ENCODE measurements around the gene VEGFB.

Gene VEGFB

DNA sequence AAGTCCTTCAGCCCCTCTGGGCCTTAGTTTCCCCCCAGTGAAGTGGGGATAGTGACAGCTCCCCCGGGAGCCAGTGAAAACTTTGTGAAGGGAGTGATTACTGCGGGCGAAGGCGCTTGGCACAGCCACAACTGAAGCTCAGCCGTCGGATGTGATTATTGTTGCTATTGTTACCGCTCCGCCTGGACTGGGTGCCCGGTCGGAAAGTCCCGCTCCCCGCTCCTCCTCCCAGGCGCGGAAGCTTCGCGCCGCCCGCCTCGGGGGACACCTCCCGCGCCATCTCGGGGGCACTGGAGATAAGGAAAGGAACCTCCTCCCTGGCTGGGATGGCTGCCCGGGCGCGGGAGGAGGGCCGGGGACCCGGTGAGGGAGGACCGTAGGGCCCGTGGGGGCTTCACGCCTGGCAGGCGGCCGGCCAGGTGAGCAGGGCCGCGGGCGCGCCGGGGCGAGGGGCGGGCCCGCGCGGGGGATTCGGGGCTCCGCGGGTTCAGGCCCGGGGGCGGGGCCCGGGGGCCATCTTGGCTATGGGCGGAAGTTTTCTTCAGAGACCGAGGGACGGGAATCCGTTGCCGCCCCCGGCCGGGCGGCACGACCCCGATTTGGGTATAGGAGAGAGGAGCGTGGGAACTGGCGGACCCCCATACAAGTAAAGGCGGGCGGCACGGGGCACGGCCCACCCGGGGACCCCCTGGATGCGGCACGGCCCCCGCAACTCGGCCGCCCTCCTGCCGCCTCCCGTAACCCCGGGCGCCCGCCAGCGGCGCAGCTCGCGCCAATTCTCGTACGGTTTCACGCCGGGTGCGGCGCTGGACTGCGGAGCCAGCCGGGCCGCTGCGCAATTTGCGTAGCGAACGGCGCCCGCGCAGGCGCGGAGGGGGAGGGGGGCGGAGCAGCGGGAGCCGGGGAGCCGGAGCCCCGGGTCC is 50.8 kb downstream of the VEGFB start, which contains the start of gene GPR137:
TSS of gene GPR137 (plus strand) at position 887 of the 923 bp plus-strand sequence. CDS start 677 bp downstream, outside the sequence.
- DNase-seq = peak; percentile 90

DNA sequence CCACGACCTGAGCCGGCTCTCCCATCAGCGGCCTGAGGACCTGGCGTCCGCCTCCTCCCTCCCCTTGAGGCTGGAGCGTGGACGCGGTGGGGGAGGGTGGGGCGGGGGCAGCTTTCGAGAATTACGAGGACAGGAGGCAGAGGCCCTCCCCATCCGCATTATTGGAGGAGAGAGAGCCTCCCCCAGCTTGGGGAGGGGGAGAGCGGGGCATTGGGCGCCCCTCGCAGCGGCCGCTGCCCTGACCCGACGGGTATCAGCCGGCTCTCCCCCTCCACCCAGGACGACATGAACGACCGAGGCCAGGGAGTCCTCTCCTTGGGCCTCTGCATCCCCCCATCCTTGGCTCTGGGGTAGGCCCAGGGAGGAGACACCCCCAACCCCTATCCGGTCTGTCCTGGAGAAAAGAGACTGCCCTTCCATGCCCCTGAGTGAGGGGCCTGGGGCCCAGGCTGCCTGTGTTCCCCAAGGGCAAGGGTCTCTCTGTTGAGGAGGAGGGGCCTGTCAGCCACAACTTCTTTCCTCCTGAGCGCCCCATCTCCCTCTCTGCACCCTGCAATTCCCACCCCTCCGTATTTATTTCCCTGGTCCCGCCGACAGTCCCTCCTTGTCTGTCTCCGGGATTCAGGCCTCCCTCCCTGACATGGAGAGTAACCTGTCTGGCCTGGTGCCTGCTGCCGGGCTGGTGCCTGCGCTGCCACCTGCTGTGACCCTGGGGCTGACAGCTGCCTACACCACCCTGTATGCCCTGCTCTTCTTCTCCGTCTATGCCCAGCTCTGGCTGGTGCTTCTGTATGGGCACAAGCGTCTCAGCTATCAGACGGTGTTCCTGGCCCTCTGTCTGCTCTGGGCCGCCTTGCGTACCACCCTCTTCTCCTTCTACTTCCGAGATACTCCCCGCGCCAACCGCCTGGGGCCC is 51.8 kb downstream of the VEGFB start:
- DNase-seq = peak; percentile 16

DNA sequence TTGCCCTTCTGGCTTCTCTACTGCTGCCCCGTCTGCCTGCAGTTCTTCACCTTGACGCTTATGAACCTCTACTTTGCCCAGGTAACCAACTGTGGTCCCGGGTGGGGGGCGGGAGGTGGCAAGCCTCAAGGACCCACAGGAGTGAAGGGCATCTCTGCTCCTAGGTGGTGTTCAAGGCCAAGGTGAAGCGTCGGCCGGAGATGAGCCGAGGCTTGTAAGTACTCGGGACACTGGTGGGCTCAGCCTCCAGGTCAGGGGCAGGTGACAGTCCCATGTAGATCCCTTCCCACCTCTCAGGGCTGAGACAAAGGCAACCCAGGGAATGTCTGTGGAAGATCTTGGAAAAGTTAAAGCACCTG is 52.4 kb downstream of the VEGFB start:
- DNase-seq = no peak

DNA sequence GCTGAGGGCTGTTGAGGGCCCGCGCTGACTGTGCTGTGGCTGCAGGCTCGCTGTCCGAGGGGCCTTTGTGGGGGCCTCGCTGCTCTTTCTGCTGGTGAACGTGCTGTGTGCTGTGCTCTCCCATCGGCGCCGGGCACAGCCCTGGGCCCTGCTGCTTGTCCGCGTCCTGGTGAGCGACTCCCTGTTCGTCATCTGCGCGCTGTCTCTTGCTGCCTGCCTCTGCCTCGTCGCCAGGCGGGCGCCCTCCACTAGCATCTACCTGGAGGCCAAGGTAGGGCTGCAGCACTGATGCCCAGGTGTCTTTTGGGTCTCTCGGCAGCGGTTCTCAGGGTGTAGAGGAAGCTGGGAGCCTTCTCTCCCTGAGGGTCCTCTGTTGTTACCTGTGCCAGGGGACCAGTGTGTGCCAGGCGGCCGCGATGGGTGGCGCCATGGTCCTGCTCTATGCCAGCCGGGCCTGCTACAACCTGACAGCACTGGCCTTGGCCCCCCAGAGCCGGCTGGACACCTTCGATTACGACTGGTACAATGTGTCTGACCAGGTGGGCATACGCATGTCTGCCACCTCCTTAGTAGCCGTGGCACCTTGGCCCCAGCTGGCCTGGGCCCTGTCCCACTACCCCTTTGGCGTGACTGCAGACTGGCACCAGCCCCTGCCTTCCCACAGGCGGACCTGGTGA is 53.4 kb downstream of the VEGFB start:
- no peak for DNase-seq

DNA sequence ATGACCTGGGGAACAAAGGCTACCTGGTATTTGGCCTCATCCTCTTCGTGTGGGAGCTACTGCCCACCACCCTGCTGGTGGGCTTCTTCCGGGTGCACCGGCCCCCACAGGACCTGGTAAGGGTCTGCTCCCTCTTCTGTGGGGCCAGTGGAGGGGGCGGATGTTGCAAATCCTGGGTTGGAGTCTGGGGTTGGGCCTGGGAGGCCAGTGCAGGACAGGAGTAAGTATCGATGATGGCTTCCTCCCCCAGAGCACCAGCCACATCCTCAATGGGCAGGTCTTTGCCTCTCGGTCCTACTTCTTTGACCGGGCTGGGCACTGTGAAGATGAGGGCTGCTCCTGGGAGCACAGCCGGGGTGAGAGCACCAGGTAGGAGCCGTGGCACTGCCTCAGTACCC is 54.0 kb downstream of the VEGFB start:
- no peak for DNase-seq

Measured in CD4-positive, alpha-beta T cell treated with Interferon gamma for 1 hour (primary cell).